Measurements from ENCODE around the gene FOXO3. TPM values are rescaled to one million over a fixed set of nuclear protein-coding genes. Genes with fewer than 3 reads are reported as not detected.

Gene FOXO3
- total RNA-seq, 4 donors from 2014 or later, result 133 to 151 (median 148) TPM

DNA sequence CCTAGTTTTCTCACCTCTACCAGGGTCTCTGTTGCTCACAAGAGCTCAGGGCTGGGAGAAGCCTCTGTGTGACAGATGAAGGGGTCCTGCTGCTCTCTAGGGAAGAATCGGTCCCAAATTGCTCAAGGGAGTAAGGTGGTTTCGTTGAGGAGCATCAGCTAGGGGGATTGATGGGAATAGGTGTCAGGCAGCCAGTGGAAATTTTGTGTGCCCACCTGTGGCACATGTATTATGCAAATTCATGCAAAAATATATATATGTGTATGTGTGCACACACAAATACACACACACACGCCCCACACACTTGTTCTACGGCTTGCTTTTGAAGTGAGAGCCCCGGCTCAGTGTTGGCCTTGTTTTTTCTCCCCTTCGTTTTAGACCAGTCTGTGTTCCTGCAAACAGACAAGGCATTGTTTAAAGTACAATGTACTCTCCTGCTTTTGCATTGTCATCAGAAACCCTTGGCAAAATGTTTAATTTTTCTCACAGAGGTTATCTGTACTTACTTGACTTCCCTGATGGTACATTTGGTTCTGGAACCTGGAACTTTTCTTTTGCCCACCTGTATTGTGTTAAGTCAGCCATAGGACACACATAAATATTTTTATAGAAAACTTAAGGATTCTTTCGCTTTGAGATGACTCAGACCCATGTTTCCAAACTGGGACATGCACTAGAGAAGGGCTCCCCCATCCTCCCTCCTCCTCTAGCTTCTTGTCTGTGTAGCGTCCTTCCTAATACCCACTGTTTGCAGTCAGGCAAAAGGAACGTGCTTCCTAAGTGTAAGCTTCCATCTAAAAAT is 26.7 kb downstream of the FOXO3 start:
- TF ChIP-seq, protein P1, sequence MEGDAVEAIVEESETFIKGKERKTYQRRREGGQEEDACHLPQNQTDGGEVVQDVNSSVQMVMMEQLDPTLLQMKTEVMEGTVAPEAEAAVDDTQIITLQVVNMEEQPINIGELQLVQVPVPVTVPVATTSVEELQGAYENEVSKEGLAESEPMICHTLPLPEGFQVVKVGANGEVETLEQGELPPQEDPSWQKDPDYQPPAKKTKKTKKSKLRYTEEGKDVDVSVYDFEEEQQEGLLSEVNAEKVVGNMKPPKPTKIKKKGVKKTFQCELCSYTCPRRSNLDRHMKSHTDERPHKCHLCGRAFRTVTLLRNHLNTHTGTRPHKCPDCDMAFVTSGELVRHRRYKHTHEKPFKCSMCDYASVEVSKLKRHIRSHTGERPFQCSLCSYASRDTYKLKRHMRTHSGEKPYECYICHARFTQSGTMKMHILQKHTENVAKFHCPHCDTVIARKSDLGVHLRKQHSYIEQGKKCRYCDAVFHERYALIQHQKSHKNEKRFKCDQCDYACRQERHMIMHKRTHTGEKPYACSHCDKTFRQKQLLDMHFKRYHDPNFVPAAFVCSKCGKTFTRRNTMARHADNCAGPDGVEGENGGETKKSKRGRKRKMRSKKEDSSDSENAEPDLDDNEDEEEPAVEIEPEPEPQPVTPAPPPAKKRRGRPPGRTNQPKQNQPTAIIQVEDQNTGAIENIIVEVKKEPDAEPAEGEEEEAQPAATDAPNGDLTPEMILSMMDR (IDR thresholded peaks at IDR 0.05; ENCODE audit: low read depth), result no peak

DNA sequence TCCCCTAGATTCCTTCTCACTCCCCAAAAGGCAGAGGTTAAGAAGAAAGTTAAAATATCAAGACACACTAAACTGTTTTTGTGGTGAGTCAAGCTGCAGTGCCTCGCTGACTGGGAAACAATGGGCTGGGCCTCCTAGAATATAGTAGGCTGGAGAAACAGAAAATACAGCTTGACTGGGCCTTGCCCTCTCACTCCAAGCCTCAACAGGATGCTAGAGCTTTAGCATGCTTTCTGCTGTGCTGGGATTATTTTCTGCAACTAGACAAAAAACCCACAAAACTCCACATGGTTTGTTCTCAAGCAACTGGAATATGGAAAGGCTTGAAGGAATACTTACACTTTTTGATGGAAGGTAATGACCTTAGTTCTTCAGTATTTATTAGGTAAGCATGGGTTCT is 27.9 kb downstream of the FOXO3 start:
- TF ChIP-seq, protein P1 (IDR thresholded peaks at IDR 0.05; ENCODE audit: low read depth), result no peak

DNA sequence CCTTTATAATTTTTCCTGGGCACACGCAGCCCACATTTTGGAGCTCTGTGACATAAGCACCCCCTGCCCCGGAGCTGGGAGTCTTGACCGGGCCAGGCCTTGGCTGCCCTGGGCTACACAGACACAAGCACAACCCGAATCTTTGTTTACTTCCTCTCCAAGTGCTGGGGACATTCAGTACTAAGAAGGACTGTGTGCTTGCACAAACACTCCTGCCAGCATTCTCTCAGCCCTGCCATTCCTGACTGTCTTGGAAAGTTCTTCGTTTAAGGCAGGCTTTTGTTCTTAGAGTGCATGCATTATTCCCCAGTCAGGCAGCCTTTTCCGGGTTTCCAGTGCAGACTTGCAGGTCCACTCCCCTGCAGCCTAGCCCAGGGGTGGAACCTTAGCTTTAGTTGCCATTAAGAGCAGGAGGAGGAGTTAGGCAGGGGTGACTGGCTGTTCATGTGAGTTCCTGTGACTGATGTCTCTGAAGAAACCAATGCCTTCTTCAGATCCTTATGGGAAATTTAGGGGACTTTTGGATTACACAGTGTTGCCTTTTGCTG is 28.6 kb downstream of the FOXO3 start:
- TF ChIP-seq, protein P1 (IDR thresholded peaks at IDR 0.05; ENCODE audit: low read depth), result no peak

DNA sequence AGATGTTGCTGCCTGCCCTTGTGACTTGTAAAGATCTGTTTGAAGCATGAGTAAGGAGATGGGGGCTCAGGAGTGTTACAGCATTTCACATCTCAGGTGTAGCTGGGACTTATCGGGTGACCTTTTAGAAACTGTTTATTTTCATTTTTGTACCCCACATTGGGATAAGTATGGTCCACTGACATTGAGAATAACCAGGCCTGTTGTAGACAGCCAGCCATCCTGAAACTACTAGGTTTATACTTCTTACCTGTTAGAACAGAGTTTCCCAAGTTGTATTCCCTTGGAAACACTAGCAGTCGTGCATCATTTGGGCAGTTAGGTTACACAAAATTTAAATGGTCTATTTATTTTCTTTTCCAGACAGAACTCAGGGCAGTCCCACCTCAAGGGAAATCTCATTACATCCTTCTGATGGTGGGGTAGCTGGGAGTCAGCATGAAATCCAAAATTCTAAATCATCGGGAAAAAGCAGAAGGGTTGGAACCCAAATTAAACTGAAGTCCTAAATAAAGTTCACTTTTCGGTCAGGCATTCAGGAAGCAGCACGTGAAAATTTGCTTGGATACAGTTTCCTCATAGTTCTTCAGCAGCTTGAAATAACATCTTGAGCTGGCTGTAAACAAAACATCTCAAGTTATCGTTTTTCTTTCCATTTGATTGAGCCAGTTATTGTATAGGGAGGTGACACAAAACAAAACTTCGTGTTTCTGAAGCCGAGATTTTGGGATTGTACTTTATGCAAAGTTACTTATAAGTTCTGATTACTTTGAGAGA is 30.5 kb downstream of the FOXO3 start:
- TF ChIP-seq, protein P1 (IDR thresholded peaks at IDR 0.05; ENCODE audit: low read depth), result no peak

DNA sequence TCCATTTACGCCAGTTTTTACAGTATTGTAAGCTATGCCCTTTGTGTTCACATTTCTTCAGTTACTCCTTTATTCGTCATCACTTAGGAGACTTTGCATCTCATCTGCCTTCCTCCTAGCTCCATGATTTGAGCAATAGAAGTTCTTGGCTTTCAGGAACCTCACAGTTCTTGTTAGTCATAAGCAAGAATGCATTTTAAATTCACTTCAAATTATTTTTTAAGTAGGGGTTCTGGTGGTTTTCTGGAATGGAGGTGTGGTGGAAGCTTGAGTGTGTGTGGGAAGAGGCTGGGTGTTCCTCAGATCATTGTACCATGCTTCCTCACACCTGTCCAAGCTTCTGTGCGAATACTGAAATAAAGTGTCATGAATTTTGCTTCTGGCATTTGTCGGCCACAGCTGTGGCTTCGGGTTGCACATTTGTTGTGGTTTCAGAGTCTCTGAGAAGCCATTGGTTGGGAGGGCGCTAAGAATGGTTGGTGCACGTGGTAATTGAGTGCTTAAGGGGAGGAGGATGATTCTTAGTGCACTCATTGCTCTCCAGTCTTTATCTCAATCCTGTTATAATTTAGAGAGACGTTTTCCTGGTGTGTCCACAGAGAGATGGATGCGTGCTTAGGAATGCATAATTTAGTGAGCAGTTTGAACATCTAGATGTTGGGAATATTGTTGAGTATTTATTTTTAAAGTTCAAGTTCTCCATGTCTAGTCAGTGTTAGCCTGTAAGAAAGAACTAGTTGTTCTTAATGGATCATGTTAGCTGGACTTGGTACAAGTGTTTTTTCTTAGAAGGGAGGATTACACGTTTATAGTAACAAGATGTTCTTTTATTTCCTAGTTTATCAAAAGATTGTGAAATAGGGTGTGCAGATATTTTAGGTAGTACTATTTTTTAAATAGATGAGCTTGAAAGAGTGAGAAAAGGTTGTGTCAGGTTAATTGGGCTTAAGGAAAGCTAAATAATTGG is 31.9 kb downstream of the FOXO3 start:
- TF ChIP-seq, protein P1 (IDR thresholded peaks at IDR 0.05; ENCODE audit: low read depth), result no peak

DNA sequence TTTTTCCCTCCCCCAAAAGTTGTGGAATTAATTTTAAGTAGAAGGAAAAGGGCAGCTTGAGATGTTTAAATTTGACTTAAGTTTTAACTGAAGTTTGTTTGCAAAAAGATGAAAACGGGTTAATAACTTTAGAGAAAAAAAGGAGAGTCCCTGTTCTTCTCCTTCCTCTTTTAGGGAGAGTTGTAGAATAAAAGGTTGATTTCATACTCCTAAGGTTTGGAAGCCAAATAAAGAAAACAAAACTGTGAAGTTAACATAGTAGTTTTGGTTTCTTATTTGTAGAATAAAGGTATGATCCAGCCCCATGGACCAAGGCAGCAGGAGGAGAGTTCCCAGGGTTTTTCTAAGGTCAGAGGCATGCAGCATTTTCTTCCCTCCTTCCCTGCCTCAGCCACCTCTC is 33.4 kb downstream of the FOXO3 start:
- TF ChIP-seq, protein P1 (IDR thresholded peaks at IDR 0.05; ENCODE audit: low read depth), result no peak
